HG03060 (cell line): ENCODE results near the gene PIM3.

Experiments
- ATAC-seq: cut with Tn5 transposase; IDR thresholded peaks from one replicate; pipeline ENCODE4 v1.9.1; 2021; ENCODE audit warnings: low read depth, moderate number of reproducible peaks; ENCODE audit not compliant: unreplicated experiment

Gene PIM3

DNA sequence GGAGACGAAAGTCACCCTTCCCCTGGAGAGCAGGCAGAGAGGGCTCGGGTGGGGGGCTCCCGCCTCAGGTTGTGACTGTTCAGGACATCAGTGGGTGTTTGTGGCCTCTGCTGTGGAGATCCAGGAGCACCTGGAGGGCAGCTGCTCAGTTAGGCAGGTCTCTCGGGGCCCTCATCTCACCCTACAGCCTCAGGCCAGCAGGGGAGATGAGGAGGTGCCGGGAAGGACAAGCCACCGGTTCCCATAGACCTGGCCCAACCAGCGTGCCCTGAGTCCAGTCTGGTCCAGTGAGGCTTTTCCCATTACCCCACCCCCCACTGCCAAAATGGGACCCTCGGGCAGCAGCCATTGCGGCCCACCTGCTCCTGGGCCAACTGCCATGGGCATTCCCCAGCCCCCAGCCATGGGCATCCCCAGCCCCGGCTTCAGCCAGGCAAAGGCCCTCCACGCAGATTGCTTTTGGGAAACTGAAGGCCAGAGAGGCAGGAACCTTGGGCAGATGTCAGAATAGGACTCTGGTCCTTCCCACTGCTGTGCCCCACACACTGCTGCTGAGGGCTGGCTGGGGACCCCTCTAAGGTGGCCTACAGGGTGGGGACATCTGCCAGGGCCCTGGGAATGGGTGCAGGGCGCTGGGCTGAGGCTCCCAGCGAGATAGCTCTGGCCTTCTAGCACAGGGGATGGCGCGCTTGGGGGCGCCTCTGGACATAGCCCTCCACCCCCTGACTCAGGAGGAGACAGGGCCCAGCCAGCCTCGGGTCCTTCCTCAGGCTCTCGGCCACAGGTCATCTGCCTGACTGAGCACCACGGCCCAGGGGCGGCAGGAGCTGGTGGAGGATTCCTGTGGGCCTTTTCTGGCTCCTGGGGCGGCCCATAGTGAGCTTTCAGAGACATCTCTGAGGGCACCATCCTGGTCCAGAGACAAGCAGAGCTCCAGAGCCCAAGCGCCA is 4.8 kb downstream of the PIM3 start:
- ATAC-seq, result no peak

DNA sequence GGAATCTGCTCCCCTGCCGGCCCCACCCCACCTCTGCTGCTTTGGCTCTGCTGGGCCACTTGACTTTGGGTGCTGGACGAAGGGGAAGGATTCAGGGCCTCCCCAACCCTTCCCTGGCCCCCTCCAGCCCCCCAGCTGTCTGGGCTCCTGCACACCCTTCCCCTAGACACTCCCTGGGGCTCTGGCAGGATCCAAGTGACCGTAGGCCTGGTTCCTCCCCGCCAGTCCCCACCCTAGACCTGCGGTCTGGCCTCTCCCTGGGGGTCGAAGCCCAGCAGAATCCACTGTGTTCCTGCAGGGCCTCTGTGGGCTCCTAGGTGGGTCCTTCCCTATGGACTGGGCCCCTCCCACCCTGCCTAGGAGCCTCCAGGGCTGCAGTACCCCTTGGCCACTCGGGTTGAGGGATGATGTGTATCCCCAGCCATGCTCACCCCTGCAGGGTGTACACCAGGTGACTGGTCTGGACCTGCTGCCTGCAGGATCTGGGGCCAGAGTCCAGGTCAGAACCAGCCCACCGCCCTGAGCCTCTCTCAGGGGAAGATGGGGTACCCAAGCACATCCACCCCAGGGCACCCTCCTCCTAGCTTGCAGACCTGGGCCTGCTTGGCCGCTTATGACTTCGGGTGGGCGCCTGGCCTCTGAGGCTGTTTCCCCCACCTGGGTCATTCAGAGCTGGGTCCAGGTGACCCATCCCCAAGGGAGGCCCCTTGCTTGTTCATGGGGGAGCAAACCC is 5.6 kb downstream of the PIM3 start:
- no peak for ATAC-seq

DNA sequence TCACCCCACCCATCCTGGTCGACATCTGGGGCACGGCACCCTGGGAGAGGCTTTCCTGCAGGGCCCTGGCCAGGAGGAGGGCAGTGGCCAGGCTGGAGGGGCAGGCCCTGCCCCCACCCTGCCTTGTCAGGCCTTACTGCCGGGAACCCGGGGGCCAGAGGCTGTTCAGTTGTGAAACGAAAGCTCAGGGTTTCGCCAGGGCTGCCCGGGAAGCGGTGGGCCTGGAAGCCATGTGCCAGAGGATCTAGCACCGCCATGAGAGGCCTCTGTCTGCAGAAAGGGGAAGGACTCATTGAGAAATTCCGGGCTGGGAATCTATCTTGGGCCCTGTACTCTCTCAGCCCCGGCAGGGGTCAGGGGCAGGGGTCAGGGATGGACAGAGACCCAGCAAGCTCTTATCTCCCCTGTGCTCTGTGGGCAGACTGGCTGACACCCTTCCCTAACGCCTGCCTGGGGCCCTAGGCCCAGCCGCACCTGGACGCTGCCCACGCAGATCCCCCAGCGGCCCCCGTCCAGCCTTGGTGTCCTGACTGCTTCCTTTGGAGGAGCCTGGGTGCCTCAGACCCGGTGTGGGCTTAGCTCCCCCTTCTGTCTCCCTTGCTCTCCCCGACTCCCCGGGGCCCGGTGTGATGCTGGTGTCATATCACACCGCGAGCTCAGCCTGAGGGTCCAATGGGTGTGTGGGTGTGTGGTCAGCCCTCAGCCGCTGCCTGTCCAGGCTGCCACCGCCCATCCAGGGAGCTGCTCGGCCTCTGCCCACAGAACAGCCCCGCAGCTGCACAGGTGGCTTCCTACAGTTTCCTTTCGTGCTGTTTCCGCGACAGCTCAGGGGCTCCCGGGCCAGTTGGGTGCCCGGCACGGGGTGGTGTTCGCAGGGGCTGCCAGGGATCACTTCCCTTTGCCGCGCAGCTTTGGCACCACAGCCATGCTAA is 6.5 kb downstream of the PIM3 start:
- ATAC-seq, result no peak

DNA sequence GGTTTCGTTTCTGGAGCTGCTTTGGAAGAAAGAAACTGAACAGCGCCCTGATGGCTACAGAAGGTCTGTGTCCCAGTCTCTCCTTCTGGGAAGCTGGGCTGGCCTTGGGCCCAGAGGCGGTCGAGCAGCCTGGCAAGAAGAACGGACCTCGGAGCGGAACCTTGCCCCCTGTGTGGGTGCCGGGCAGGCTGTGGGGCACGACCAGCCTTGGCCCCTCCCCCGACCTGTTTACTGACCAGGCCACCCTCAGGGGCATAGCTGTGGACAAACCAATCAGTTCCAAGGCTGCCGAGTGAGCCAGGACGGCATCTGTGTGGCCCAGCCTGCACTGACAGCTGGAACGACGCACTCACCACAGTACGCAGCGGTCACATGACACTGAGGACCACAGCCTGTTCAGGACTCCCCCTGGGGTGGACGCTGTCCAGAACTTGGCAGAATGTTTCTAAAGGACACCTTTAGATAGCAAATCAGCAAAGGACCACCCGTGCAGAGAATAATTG is 7.2 kb downstream of the PIM3 start:
- no peak for ATAC-seq

DNA sequence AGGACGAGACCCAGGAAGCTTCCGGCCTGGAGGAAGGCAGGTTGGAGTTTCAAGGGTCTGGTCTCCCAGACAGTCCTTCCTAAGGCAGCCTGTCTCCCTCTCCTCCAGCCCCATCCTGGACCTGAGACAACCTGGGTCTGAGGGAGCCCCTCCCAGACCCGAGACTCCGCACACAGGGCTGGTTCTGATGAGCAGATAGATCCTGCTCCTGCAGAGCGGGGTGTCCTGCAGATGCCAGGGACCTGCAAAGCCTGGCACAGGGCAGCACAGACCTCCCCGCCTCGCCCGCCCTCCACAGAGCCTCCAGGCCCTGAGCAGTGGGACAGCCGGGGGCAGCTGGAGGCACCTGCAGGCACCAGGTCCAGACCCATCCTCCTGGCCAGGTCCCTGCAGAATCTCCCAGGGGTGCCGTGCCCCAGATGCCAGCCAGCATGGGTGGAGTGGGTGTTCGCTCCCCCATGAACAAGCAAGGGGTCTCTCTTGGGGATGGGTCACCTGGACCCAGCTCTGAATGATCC is 7.8 kb downstream of the PIM3 start:
- no peak for ATAC-seq

DNA sequence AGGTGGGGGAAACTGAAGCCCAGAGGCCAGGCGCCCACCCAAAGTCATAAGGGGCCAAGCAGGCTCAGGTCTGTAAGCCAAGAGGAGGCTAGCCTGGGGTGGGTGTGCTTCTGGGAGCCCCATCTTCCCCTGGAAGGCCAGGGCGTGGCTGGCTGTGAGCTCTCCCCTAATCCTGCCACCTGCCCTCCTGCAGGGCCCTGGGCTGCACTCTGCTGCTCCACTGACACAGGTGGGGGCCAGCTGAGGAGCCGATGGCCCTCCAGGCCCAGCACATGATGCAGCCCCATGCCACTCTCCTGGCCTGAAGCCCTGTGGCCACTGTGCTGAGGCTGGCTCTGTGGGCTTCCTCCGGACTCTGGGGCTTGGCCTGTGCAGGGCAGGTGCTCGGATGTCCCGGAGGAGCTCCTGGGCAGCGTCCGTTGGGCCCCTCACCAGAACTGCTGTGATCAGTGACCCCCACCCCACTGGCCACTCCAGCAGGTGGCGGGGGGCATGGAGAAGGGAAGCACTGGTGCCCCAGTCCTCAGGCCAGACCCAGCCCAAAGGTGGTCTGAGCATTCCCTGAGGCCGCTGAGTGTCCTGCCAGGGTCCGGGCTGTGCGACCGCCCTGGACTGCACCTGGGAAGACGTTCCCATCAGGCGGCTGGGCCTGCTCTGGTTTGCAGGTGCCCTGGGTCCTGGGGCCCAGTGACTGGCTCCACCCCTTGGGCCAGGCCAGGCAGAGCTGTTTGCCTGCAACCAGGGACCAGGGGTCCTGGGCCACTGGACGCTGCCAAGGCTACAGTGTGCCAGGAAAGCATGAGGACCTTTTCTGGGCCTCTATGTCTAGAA is 8.5 kb downstream of the PIM3 start:
- no peak for ATAC-seq

DNA sequence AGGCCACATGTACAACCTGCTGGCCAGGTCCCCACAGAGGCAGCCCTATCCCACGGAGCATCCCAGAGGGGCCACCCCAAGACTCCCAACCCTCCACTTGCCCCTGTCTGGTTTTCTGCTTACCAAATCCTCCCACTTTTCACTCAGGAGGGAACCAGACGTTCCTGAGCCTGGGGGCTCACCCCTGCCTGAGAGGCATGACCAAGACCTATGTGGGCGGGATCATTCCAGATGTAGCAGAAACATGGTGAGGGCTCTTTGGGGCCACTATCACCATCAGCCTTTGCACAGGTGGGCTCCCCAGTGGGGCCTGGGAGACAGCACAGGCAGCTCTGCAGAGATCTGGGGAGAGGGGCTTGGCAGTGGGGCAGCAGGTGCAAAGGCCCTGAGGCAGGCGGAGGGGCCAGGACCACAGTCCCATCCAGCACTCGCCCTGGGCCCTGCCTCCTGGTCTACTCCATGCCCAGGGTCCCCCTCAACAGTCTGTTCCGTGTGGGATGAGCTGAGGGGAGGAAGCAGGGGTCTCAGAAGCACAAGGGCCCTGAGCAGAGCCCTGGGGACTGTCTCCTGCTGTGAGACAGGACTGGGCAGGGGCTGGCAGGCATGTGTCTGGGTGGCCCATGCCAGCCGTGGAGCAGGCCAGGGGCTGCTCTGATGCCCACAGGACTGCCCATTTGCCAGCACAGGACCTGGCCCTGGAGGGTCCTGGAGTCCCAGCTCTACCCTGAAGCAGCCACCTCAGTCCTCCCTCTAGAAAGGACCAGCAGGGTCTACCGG is 9.4 kb downstream of the PIM3 start:
- ATAC-seq, result peak; percentile 3

DNA sequence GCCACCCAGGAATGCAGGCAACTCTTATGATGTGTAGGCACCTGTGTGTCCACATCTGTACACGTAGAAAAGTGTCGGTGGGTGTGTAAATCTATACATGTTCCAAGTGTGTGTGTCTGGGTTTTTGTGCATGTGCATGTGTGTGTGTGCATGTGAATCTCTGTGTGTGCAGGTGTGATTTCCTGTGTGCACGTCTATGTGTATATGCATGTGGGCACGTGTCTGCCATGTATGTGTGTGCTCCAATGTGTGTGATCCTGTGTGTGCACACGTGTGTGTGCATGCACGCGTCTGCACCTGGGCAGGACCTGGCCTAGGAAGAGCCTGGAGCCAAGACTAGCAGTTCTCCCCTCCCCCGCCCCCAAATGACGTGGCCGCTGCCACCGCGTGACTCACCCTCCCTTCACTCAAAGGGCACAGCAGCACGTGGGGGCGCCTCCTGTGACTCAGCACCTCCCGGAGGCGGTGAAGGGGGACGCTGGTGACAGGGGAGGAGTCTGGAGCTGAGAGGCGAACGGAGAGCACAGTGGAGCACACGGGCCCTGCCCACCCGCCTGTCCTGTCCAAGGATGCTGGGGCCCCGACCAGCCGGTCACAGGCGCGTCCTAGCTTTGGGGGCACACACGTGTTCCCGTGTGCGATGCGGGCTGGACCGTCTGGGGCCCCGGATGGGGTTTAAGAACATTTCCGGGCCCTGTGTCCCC is 10.1 kb downstream of the PIM3 start:
- ATAC-seq, result peak; percentile 35

DNA sequence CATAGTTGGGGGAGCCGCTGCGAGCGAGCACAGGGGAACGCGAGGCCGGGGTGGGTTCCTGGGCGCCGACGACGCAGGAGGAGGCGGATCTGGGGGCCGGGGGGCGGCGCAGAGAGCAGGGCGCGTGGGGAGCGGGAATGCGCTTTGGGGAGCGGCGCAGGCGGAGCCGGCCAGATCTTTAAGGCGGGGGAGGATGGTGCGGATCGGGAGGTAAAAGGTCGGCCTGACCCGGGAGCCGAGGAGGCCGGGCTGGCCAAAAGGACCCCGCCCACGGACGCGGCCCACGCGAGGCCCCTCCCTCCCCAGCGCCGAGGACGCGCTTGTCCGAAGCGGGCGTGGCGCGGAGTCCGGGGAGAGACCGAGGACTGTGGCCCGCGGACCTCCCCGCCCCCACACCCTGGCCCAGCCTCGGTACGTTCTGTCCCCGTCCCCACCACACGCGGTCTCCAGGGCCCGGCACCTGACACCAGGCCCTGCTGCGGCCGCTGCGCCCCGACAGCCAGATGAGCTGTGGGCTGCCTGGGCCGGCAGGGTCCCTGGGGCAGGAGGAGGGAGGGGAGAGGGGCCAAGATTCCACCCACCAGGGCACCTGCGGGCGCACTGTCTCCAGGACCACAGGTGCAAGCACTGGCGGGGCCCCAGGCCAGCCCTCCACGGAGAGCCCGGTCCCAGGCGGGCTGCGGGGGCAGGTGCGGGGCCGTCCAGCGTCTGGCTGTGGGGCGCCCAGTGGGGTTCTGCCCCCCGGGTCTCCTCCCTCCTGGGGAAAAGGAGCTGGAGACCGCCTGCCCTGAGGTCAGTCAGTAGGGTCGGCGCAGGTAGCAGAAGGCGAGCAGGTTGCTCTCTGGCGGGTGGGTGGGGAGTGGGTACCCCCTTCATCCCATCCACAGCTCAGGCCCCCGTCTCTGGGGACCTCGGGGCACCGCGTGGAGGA is 10.9 kb downstream of the PIM3 start:
- ATAC-seq, result no peak

DNA sequence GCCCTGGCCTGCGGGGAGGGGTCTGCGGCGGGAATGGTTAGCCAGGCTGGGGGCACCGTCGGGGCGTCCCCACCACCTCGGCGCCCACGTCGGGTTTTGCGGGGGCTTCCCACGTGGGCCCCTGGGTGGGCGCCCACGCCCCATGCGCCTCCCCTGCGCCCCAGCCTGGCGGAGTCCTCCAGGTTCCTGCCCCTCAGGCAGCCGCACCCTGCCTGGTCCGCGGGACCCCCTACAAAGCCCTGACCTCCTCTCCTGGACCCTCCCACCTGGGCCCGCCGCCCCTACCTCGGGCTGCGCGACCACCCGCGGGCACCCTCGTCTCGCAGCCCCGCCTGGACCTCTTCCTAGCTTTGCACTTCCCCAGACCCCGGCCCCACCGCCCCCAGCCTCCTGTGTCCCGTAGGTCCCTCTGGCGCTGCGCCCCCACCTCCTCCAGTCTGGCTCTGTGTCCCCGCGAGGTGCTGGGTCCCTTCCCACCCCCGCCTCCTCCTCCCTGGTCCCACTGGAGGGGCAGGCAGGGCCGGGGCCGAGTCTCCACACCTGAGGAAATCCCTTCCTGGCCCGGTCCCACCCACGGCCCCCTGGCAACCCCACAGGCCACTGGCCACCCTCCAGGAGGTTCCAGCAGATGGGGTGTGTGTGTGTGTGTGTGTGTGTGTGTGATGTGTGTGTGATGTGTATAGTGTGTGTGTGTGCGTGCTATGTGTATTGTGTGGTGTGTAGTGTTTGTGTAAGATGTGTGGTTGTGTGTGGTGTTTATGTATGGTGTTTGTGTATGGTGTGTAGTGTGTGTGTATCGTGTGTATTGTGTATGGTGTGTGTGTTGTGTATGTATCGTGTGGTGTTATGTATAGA is 11.8 kb downstream of the PIM3 start:
- ATAC-seq, result no peak

DNA sequence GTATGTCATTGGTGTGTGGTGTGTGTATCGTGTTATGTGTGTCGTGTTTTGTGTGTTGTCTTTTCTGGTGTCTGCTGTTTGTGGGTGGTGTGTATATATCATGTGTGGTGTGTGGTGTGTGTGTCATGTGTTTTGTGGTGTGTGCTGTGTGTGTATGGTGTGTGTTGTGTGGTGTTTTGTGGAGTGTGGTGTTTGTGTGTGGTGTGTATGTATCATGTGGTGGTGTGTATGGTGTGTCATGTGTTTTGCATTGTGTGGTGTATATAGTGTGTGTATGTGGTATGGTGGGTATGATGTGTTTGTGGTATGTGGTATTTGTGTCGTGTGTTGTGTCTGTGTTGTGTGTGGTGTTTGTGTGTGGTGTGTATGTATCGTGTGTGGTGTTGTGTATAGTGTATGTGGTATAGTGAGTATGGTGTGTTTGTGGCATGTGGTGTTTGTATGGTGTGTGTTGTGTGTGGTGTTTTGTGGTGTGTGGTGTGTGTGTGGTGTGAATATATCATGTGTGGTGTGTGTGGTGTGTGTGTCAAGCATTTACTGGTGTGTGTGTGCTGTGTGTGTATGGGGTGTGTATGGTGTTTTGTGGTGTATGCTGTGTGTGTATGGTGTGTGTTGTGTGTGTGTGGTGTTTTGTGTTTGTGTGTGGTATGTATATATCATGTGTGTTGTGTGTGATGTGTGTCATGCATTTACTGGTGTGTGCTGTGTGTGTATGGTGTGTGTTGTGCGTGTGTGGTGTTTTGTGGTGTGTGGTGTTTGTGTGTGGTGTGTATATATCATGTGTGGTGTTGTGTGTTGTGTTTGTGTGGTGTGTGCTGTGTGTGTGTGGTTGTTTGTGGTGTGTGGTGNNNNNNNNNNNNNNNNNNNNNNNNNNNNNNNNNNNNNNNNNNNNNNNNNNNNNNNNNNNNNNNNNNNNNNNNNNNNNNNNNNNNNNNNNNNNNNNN is 12.7 kb downstream of the PIM3 start:
- no peak for ATAC-seq

DNA sequence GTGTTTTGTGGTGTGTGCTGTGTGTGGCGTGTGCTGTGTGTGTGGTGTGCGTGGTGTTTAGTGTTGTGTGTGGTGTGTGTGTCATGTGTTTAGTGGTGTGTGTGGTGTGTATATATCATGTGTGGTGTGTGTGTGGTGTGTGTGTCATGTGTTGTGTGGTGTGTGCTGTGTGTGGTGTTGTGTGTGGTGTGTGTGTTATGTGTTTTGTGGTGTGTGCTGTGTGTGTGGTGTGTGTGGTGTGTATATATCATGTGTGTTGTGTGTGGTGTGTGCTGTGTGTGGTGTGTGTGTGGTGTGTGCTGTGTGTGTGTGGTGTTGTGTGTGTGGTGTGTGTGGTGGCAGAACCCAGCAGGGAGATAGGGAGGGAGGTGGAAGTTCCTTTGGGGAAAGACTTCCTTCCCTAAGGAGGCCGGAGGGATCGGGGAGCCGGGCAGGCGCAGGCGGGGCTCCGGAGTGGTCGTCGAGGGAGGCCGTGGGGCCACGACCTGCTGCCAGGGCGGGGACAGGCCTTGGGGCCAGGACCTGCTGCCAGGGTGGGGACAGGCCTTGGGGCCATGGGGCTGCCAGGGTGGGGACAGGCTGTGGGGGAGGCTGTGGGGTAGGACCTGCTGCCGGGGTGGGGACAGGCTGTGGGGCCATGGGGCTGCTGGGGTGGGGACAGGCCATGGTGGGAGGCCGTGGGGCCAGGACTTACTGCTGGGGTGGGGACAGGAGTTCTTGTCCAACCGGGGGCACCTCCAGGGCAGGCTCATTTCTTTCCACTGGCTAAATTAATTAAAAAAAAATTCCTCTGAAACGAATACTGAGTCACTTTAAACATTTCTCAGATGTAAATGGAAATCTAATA is 15.2 kb downstream of the PIM3 start:
- ATAC-seq, result no peak

DNA sequence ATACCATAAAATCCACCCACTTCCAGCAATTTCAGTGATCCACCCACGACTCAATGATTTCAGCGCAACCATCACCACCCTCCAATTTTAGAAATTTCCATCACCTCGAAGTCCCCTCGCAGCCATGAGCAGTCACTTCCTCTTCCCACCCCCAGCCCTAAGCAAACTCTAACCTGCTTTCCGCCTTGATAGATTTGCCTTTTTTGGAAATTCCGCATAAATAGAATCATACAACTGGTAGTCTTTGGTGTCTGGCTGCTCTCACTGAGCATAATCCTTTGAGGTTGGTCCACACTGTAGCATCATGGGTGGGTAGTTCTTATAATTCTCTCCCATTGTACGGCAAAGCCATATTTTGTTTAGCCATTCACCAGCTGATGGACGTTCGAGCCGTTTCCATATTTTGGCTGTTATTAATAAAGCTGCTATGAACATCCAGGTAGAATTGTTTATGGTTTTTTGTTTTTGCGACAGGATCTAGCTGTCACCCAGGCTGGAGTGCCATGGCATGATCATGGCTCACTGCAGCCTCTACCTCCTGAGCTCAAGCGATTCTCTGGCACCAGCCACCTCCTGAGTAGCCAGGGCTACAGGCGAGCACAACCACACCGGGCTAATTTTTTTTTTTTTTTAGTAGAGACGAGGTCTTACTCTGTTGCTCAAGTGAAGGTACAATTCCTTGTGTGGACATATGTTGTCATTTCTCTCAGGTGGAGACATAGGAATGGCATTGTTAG is 16.0 kb downstream of the PIM3 start:
- no peak for ATAC-seq
